ENCODE measurements around the gene VWF. TPM values are rescaled to one million over a fixed set of nuclear protein-coding genes. Genes with fewer than 3 reads are reported as not detected.

Gene VWF
- total RNA-seq, 1 donor from 2014 or later, result 0.16 TPM

- DNase-seq (ENCODE audit: low read depth), result no peak
Observed at GRCh38 chr12:5960783-5961182, 163.7 kb downstream of the VWF start.

- no peak for DNase-seq (ENCODE audit: low read depth)
Observed at GRCh38 chr12:5956987-5957386, 167.5 kb downstream of the VWF start.

GRCh38 chr12:5954661-5955060 lies 169.8 kb downstream of the VWF start:
- no peak for DNase-seq (ENCODE audit: low read depth)

DNA sequence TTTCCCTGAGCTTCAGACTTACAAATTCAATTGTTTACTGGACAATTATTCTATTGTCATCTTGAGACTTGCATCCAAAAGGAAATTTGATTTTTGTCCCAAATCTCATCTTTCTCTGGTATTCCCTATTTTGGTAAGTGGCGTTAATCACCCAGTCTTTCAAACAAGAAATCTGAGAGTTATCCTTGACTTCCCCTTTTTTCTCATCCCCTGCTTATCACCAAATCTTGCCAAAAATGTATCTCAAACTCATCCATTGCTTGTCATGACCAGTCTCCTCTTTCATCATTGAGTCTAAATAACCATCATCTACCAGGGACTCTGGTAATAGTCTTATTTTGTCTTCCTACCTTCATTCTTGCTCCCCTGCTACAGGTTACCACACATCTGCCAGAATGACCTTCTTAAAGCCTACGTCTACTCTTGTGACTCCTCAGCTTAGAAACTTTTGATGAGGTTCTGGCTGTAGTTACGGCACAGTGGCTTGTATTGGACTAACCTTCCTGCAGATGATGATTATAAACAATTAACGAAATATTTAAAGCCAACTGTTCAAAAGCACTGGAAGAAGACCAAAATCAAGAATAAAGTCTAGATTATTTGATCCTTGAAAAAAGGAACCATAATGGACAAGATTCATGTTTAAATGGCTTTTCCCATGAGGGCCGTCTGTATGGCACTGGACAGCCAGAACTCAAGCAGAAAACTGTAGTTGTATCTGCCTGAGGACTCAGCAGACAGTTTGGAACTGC lies 170.5 kb downstream of the VWF start:
- DNase-seq (ENCODE audit: low read depth), result no peak

DNA sequence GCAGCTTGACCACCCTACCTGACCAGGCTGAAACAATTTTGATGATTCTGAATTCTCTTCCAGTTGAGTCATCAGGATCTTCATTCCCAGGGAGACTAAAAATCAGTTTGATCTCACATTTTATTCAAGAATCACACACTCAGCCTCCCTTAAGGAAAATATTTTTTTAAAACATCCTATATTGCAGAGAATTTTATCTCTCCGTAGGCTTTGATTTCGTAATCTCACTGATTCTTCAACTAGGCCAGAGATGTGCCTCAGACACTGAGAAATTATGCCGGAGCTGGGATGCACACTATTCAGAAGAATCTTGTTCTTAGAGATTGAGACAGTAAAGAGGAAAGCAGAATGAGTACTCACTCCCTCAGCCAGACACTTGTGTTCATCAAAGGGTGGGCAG lies 172.4 kb downstream of the VWF start:
- DNase-seq (ENCODE audit: low read depth), result no peak

GRCh38 chr12:5948696-5949095 lies 175.8 kb downstream of the VWF start:
- no peak for DNase-seq (ENCODE audit: low read depth)

- no peak for DNase-seq (ENCODE audit: low read depth)
Observed at GRCh38 chr12:5947006-5947405, 177.5 kb downstream of the VWF start.

GRCh38 chr12:5946388-5946787 lies 178.1 kb downstream of the VWF start:
- DNase-seq (ENCODE audit: low read depth), result no peak

DNA sequence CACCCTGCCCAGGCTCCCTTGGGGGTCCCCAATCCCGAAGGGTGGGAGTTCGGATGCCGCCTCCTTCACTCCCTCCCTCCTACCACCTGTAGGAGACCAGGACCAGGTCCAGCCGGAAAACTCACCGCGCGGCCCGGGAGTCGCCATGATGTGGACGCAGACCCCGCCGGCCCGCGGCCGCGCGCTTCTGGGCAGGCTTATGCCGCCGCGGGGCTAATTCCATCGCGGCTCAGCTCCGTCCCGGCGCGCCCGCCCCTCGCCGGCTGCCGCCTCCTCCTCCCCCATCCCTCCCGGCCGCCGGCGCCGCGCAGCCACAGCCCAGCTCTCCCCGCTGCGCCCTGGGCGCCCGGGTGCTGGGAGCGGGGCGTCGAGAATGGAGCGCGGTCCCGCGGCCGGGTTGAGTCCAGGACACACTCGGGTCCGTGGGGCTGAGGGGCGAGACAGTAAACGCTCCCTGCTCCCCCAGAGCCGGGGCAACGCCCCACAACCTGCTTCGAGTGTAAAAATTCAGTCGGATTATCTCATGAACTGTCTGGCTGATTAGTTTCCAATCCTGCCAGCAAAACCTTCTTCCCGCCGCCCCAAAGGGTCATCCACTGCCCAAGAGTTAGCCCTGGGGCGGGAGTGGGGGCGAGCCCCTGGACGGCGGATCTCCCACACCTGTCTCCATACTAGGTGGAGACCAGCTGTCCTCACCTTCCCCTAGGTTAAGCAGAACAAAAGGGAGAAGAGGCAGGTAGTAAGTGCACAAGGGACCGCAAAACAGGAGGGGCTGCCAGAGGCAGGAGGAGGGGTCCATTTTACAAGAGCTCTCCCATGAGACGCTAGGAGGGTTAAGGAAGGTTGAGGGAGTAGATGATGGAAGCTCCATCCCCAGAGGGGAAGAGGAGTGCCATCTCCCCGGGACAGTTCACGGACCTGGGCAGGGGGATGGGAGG lies 179.1 kb downstream of the VWF start, which contains the start of gene ANO2:
ANO2 (minus strand) TSS at position 189 of the 938 bp plus-strand sequence; CDS start at position 147, 42 bp downstream.
- peak; percentile 18 for DNase-seq (ENCODE audit: low read depth)

DNA sequence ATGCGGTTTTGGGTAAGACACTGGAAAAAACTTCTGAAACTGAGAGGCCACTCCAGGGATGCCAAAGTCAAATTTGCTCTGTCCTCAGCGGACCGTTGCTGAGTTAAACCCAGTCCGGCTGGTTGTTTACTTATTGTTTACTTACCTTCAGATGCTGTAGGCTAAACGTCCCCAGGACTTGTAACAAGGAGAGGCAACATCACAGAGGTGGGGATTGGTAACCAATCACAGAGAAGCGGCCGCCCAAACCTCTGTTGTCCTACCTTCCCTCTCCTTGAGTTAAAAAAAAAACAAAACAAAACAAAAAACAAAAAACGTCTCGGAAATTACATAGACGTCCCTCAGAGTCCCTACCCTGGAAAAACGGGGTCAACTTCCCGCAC lies 179.8 kb downstream of the VWF start:
- peak; percentile 5 for DNase-seq (ENCODE audit: low read depth)

DNA sequence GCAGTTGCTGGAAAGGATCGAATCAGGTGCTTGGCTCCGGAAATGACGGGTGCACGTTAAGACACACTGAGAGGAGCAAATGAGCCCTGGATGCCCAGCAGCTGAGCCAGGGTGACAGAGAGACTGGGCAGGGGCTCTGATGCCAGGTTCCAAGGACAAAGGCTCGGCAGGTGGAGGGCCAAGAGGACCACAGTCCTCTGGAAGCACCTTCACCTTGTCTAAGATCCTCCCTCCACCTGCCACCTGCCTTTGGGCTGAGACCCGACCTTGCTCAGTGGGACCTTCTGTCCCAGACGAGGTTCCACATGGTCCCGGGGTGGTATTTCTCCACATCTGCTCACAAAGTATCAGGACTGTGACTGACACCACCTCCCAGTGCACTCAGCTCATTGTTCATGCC lies 180.4 kb downstream of the VWF start:
- no peak for DNase-seq (ENCODE audit: low read depth)

- DNase-seq (ENCODE audit: low read depth), result no peak
Observed at GRCh38 chr12:5941907-5942306, 182.6 kb downstream of the VWF start.

- no peak for DNase-seq (ENCODE audit: low read depth)
Observed at GRCh38 chr12:5927732-5928516, 196.5 kb downstream of the VWF start.

DNA sequence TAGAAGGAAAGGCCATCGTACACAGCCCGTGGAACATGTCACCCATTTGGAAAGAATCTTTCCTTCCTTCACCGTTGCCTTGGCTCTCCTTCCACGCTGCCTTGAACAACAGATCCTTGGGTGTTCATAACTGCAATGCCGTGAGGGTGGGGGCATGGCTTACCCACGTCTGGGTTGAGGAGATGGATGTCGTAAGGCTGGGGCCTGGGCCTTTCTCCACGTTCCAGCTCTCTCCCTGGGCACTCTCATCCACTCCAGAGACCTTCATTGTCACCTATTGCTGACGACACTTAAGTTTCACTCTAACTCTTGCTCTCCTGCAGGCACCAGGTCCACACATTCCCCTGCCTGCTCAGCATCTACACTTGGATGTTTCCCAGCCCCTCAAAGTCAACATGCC lies 198.8 kb downstream of the VWF start:
- no peak for DNase-seq (ENCODE audit: low read depth)

GRCh38 chr12:5924342-5924741 lies 200.1 kb downstream of the VWF start:
- no peak for DNase-seq (ENCODE audit: low read depth)

GRCh38 chr12:5923751-5924150 lies 200.7 kb downstream of the VWF start:
- DNase-seq (ENCODE audit: low read depth), result no peak

DNA sequence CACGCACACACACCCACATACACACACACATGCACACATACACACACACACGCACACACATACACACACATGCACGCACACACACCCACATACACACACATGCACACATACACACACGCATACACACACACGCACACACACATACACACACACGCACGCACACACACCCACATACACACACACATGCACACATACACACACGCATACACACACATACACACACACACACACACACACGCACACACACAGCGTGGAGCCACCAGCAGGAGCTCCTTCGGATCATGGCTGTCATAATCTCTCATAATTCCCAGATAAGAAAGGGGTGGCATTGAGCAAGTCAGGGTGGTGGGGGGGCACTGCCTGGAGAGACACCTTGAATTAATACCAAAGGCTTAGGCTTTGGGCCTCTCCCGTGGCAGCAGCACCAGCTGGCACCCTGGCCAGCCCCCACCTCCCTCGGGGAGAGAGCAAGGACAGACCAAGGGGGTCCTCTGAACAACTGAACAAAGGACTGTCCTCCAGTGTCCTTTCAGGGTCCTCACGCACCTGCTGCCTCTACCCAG lies 201.3 kb downstream of the VWF start:
- DNase-seq (ENCODE audit: low read depth), result no peak

DNA sequence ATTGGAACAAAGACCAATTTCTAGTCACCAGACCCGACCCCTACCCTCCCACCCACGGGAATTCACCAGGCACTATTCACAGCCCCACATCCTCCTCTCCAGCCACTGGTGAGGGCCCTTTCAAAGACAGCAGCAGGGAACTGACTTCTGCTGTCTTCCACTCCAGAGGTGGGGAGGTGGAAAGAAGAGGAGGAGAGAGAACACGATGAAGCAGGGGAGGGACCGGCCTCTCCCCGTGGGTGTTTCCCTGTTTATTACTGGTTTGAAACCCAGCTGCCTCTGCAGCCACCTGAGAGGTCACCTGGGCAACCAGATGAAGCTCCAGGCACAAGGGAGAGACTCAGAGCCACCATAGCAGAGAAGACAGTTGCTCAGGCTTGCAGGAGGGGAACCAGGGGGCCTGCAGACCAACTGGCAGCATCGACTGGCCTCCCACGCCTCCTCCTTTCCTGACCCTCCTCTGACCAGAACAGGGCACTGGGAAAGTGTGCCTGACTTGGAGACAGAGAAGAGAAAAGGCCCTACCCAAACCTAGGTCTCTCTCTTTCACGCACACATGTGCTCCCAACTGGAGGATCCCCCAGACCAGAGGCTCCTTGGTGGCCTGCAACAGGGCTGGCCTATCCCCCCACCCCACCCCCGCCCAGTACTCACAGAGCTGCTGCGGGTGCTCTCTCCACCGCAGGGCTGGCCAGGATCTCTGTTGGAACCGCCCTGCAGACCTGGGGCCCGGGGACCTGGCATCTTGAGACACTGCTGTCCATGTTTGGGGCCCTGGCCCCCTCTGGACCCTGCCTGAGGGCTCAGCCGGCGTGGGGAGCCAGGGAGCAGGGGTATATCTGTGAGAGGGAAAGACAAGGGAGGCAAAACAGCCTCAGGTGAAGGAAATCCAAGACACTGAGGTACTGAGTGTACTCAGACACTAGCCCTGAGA lies 202.2 kb downstream of the VWF start:
- no peak for DNase-seq (ENCODE audit: low read depth)

DNA sequence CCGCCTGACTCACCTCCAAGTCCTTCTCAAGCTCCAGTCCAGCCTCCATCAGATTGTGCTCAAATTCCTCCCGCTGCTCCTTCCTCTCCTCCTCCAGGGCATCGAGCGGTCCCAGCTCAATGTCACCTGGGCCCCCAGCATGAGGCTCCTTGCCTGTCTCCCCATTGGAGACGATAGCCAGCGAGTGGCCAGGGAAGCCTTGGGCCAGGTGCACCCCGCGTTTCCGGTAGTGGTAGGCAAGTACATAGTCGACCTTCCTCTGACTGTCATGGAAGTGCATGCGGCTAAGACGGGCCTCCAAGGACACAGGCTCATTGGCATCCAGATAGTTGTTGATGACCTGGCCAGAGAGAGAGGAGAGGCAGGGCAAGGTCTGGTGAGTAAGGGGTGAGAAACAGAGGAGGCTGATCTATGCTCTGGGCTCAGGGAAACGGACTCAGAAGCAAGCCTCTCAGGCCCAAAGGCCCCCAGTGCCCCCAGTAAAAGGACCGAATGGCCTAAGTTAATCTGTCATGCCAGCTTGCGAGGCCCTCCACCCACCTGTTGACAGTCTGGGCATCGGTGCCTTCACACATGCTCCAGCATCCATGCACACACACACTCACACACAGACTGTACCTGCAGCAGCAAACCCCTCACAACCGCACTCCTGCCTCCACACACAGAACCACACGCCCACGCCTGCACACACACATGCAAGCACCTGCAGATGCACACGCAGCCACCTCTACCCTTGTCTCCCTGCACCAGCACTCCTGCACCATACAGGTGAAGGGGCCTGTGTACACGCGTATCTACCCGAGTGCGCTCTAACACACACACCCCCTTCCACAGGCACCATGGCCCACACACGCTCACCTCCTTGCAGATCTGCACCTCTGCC lies 203.2 kb downstream of the VWF start:
- no peak for DNase-seq (ENCODE audit: low read depth)
